DOHH2 (cell line): ENCODE data around the gene CPNE8.

Experiments
- CTCF ChIP-seq: fragments of 200-600 bp; sonication (generic); IDR thresholded peaks from one replicate; pipeline ENCODE4 v1.5.1; 2014; ENCODE audit warnings: antibody characterized with exemption, mild to moderate bottlenecking, low read depth, low read length; ENCODE audit not compliant: poor library complexity, severe bottlenecking
- EZH2phosphoT487 ChIP-seq: fragments of 200-600 bp; sonication (generic); IDR thresholded peaks from 2 replicates; pipeline ENCODE4 v1.6.1; 2017; ENCODE audit warnings: borderline replicate concordance, mild to moderate bottlenecking, antibody characterized with exemption, low read length, moderate library complexity, mixed read lengths

- TF ChIP-seq CTCF: no peak
- no peak for TF ChIP-seq EZH2phosphoT487
Measured at GRCh38 chr12:38817942-38818341, 87.4 kb downstream of the CPNE8 start.
